Hepatocyte (in vitro differentiated cells): ENCODE data around the gene MMS19. TPM values are rescaled to one million over a fixed set of nuclear protein-coding genes. Genes with fewer than 3 reads are reported as not detected.

Experiments
- DNase-seq: peaks from one replicate; pipeline ENCODE4 v3.0.0-alpha.2; 2016; ENCODE audit warnings: low spot score
- H2AFZ ChIP-seq: fragments of 200-600 bp; sonication (generic); 2 replicates; pipeline ENCODE4 v1.6.0; 2016; ENCODE audit warnings: antibody characterized with exemption, mild to moderate bottlenecking
- H3K27ac ChIP-seq: fragments of 200-600 bp; sonication (generic); 2 replicates; pipeline ENCODE4 v1.5.1; 2016; ENCODE audit warnings: mild to moderate bottlenecking
- H3K27me3 ChIP-seq: fragments of 200-600 bp; sonication (generic); 2 replicates; pipeline ENCODE4 v1.6.1; 2016
- H3K36me3 ChIP-seq: fragments of 200-600 bp; sonication (generic); replicated peaks from 2 replicates; pipeline ENCODE4 v1.5.1; 2016; ENCODE audit warnings: low read depth; ENCODE audit not compliant: insufficient read depth
- H3K4me1 ChIP-seq: fragments of 200-600 bp; sonication (generic); 2 replicates; pipeline ENCODE4 v1.5.1; 2016; ENCODE audit warnings: mild to moderate bottlenecking, moderate library complexity; ENCODE audit not compliant: insufficient read depth
- H3K4me2 ChIP-seq: fragments of 200-600 bp; sonication (generic); 2 replicates; pipeline ENCODE4 v1.6.0; 2016
- H3K4me3 ChIP-seq: fragments of 200-600 bp; sonication (generic); 2 replicates; pipeline ENCODE4 v1.5.1; 2016; ENCODE audit warnings: mild to moderate bottlenecking
- H3K79me2 ChIP-seq: fragments of 200-600 bp; sonication (generic); 2 replicates; pipeline ENCODE4 v1.6.0; 2017; ENCODE audit warnings: mild to moderate bottlenecking
- H3K9me2 ChIP-seq: fragments of 200-600 bp; sonication (generic); replicated peaks from 2 replicates; pipeline ENCODE4 v1.6.0; 2017; ENCODE audit warnings: mild to moderate bottlenecking; ENCODE audit not compliant: insufficient read depth
- H3K9me3 ChIP-seq: fragments of 200-600 bp; sonication (generic); 2 replicates; pipeline ENCODE4 v1.5.1; 2016; ENCODE audit warnings: low read depth, mild to moderate bottlenecking
- H4K20me1 ChIP-seq: fragments of 200-600 bp; sonication (generic); 2 replicates; pipeline ENCODE4 v1.6.0; 2016; ENCODE audit warnings: mild to moderate bottlenecking; ENCODE audit not compliant: insufficient read depth, poor library complexity, severe bottlenecking
- EZH2 ChIP-seq: fragments of 200-600 bp; sonication (generic); IDR thresholded peaks from 2 replicates; pipeline ENCODE4 v1.6.1; 2016; ENCODE audit warnings: antibody characterized with exemption, mild to moderate bottlenecking, borderline replicate concordance
- EZH2phosphoT487 ChIP-seq: fragments of 200-600 bp; sonication (generic); IDR thresholded peaks from one replicate; pipeline ENCODE4 v1.6.1; 2018; ENCODE audit warnings: antibody characterized with exemption, mild to moderate bottlenecking, low read depth, moderate library complexity; ENCODE audit not compliant: unreplicated experiment, severe bottlenecking
- WGBS: methylation state at CpG from one replicate; pipeline ENCODE4 v1.1.6; 2016; ENCODE audit warnings: low lambda C conversion rate; ENCODE audit errors: missing lambda C conversion rate; 5-methylcytosine and 5-hydroxymethylcytosine counted together
- polyA plus RNA-seq: library from polyadenylated mRNA; unstranded; fragments of >200 nt; fragmentation: Nextera tagmentation; extraction: Ambion mirVana; gene quantifications from 2 replicates; pipeline ENCODE4 v1.2.1, GENCODE V29; 2016
- total RNA-seq: library from RNA; depleted of rRNA; stranded (reverse); fragments of >200 nt; gene quantifications from 2 replicates; pipeline ENCODE4 v1.2.3, GENCODE V29; 2014
- TF ChIP-seq, protein P1 (sequence below): fragments of 200-600 bp; sonication (generic); IDR thresholded peaks from 2 replicates; pipeline ENCODE4 v1.5.1; 2016; ENCODE audit warnings: antibody characterized with exemption, mild to moderate bottlenecking; ENCODE audit not compliant: poor library complexity

Gene MMS19
- total and polyA plus RNA-seq, 2 experiments from 2014 or later = 58.4 to 68.6 TPM

DNA sequence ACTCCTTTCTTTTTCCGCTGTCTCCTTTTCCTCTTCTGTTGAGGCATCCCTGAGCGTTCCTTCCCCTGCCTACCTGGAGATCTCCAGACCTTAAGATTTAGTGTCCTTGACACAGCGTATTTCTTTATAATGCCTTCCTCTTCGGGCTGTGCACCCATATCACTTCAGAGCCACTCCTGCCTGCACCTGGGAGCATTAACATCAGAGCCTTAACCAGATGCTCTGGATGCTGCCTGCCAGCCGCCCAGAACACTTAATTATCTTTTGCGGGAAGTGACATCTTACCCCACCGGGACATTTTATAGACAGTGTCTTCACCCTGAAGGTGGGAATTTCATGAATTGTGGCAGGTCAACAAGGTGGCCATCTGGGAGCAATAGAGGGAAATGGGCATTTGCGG lies 24.7 kb upstream of the MMS19 start:
- H3K79me2 ChIP-seq = peaks cover 22% of the 10 kb centered on the region
- H3K4me3 ChIP-seq = no peak overlapping the region
- no peak overlapping the region for H3K4me2 ChIP-seq
- DNase-seq = no peak
- H3K27me3 ChIP-seq = no peaks in the 10 kb centered on the region
- no peaks in the 10 kb centered on the region for H3K4me1 ChIP-seq
- no peak for TF ChIP-seq EZH2phosphoT487
- no peak for TF ChIP-seq EZH2
- TF ChIP-seq, protein P1, sequence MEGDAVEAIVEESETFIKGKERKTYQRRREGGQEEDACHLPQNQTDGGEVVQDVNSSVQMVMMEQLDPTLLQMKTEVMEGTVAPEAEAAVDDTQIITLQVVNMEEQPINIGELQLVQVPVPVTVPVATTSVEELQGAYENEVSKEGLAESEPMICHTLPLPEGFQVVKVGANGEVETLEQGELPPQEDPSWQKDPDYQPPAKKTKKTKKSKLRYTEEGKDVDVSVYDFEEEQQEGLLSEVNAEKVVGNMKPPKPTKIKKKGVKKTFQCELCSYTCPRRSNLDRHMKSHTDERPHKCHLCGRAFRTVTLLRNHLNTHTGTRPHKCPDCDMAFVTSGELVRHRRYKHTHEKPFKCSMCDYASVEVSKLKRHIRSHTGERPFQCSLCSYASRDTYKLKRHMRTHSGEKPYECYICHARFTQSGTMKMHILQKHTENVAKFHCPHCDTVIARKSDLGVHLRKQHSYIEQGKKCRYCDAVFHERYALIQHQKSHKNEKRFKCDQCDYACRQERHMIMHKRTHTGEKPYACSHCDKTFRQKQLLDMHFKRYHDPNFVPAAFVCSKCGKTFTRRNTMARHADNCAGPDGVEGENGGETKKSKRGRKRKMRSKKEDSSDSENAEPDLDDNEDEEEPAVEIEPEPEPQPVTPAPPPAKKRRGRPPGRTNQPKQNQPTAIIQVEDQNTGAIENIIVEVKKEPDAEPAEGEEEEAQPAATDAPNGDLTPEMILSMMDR = no peak
- H4K20me1 ChIP-seq = no peaks in the 10 kb centered on the region
- no peaks in the 10 kb centered on the region for H3K9me2 ChIP-seq
- 88% methylated on average over 8 of the region's 8 CpGs for WGBS
- no peak overlapping the region for H3K27ac ChIP-seq
- H3K9me3 ChIP-seq = no peaks in the 10 kb centered on the region
- H2AFZ ChIP-seq = no peak overlapping the region
- no peaks in the 10 kb centered on the region for H3K36me3 ChIP-seq

- Histone ChIP-seq H4K20me1 (no peaks in the 10 kb centered on the region), H3K27me3 (no peaks in the 10 kb centered on the region), H3K4me1 (no peaks in the 10 kb centered on the region), H3K9me2 (no peaks in the 10 kb centered on the region), H3K79me2 (peaks cover 22% of the 10 kb centered on the region), H3K27ac (no peak overlapping the region), H3K4me3 (no peak overlapping the region), H2AFZ (no peak overlapping the region), H3K36me3 (no peaks in the 10 kb centered on the region), H3K4me2 (no peak overlapping the region), H3K9me3 (no peaks in the 10 kb centered on the region)
- 97% methylated on average over 6 of the region's 6 CpGs for WGBS
- no peak for TF ChIP-seq EZH2phosphoT487
- TF ChIP-seq, protein P1 = no peak
- TF ChIP-seq EZH2 = no peak
- DNase-seq = no peak
Measured at GRCh38 chr10:97522071-97522470, 23.8 kb upstream of the MMS19 start.

DNA sequence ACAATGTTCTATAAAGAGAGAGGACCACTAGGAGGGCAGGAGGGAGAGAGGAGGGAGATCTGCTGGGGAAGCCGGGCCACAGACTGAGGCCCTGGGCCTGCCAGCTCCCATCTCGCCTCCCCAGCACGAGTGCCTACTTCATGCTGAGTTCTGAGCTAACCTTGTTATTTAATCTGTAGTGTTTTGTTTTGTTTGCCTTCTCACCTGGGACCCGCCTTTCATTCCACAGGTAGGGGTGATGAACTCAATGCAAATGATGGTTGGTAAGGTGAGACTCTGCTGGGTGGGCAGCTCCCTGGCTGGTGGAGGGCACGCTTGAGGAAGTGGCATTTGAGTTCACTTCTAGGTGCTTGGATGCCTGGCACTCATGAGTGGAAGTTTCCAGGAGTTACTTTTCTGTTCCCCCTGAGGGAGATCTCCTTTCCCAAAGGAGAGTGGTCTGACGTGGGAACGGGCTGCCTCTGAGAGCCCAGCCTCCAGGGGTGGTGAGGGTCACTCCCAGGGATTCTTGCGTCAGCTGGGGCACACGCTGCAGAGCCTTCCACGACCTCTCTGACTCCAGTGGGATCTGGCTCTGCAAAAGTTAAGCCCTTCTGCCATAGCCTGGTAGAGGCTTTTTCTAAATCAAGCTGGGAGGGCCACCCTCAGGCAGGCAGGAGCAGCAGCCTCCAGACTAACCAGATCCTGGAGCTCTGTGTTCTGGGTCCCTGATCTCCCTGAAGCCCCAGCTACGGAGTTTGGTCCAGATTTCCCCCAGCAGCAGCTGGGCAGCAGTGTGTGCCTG lies 22.9 kb upstream of the MMS19 start:
- no peaks in the 10 kb centered on the region for H3K27me3 ChIP-seq
- H3K9me2 ChIP-seq = no peaks in the 10 kb centered on the region
- H4K20me1 ChIP-seq = no peaks in the 10 kb centered on the region
- DNase-seq = no peak
- no peak overlapping the region for H2AFZ ChIP-seq
- H3K4me2 ChIP-seq = no peak overlapping the region
- no peaks in the 10 kb centered on the region for H3K36me3 ChIP-seq
- H3K4me1 ChIP-seq = no peaks in the 10 kb centered on the region
- TF ChIP-seq EZH2 (no peak), EZH2phosphoT487 (no peak)
- TF ChIP-seq, protein P1 = no peak
- no peaks in the 10 kb centered on the region for H3K9me3 ChIP-seq
- H3K4me3 ChIP-seq = no peak overlapping the region
- WGBS = 71% methylated on average over 11 of the region's 11 CpGs
- peaks cover 22% of the 10 kb centered on the region for H3K79me2 ChIP-seq
- H3K27ac ChIP-seq = no peak overlapping the region
